ENCODE data around the gene LTC4S. TPM values are rescaled to one million over a fixed set of nuclear protein-coding genes. Genes with fewer than 3 reads are reported as not detected.

LTC4S gene
- total RNA-seq, 1 donor from 2014 or later = 1.7 TPM

GRCh38 chr5:179805070-179805528, 11.3 kb downstream of the LTC4S start:
- intact Hi-C loops (cut with micrococcal nuclease) = loop anchor here (5.0 kb wide), 1 partner anchor 248 kb away; no protein-coding TSS in a partner anchor

GRCh38 chr5:179805529-179806249, 11.9 kb downstream of the LTC4S start:
- intact Hi-C loops (cut with micrococcal nuclease) = loop anchor here (1.0 to 5.0 kb wide), 4 partner anchors 15 to 248 kb away; partner anchors contain the start of genes MAML1 and SQSTM1

- intact Hi-C loops (cut with micrococcal nuclease) = loop anchor here (1.0 to 5.0 kb wide), 6 partner anchors 10 to 249 kb away; partner anchors contain the start of genes MAML1, MRNIP and SQSTM1
These were observed 12.7 kb downstream of the LTC4S start, which contains the start of gene MGAT4B for GRCh38 chr5:179806250-179807048. MGAT4B (minus strand) TSS chr5:179806866; CDS start chr5:179806583, 283 bp downstream.

- intact Hi-C loops (cut with micrococcal nuclease) = loop anchor here (10.0 kb wide), 1 partner anchor 683 kb away; the partner anchor contains the start of gene CNOT6
These were observed 18.5 kb downstream of the LTC4S start for GRCh38 chr5:179812135-179812825.

- intact Hi-C loops (cut with micrococcal nuclease) = loop anchor here (10.0 kb wide), 1 partner anchor 682 kb away; the partner anchor contains the start of gene CNOT6
These were observed 19.3 kb downstream of the LTC4S start for GRCh38 chr5:179812997-179813607.

- intact Hi-C loops (cut with micrococcal nuclease) = loop anchor here (10.0 kb wide), 1 partner anchor 681 kb away; the partner anchor contains the start of gene CNOT6
These were observed 20.3 kb downstream of the LTC4S start for GRCh38 chr5:179814090-179814489.

- intact Hi-C loops (cut with micrococcal nuclease) = loop anchor here (10.0 kb wide), 1 partner anchor 679 kb away; the partner anchor contains the start of gene CNOT6
These were observed 21.9 kb downstream of the LTC4S start for GRCh38 chr5:179815491-179816249.

GRCh38 chr5:179816401-179816795, 22.6 kb downstream of the LTC4S start:
- intact Hi-C loops (cut with micrococcal nuclease) = loop anchor here (10.0 kb wide), 1 partner anchor 678 kb away; the partner anchor contains the start of gene CNOT6

- intact Hi-C loops (cut with micrococcal nuclease) = loop anchor here (10.0 kb wide), 1 partner anchor 678 kb away; the partner anchor contains the start of gene CNOT6
These were observed 23.1 kb downstream of the LTC4S start for GRCh38 chr5:179816796-179817469.

- intact Hi-C loops (cut with micrococcal nuclease) = loop anchor here (10.0 kb wide), 1 partner anchor 677 kb away; the partner anchor contains the start of gene CNOT6
These were observed 23.7 kb downstream of the LTC4S start for GRCh38 chr5:179817470-179817840.

GRCh38 chr5:179817890-179818745, 24.3 kb downstream of the LTC4S start:
- intact Hi-C loops (cut with micrococcal nuclease) = loop anchor here (10.0 kb wide), 1 partner anchor 677 kb away; the partner anchor contains the start of gene CNOT6

GRCh38 chr5:179818746-179819295, 25.0 kb downstream of the LTC4S start:
- intact Hi-C loops (cut with micrococcal nuclease) = loop anchor here (1.0 to 10.0 kb wide), 2 partner anchors 196 to 676 kb away; partner anchors contain the start of genes CNOT6 and HNRNPH1

GRCh38 chr5:179819296-179820126, 25.7 kb downstream of the LTC4S start:
- intact Hi-C loops (cut with micrococcal nuclease) = loop anchor here (1.0 to 10.0 kb wide), 6 partner anchors 13 to 1615 kb away; partner anchors contain the start of genes CNOT6, HNRNPAB, HNRNPH1 and MGAT1

- intact Hi-C loops (cut with micrococcal nuclease) = loop anchor here (2.0 to 10.0 kb wide), 4 partner anchors 13 to 1615 kb away; partner anchors contain the start of genes HNRNPAB, MGAT1 and MGAT4B
These were observed 26.3 kb downstream of the LTC4S start for GRCh38 chr5:179820127-179820482.

GRCh38 chr5:179820483-179821297, 26.9 kb downstream of the LTC4S start, which contains the start of gene SQSTM1:
SQSTM1 (plus strand) TSS chr5:179820905; CDS start chr5:179820937, 32 bp downstream.
- intact Hi-C loops (cut with micrococcal nuclease) = loop anchor here (1.0 to 10.0 kb wide), 10 partner anchors 9 to 1616 kb away; partner anchors contain the start of genes CANX, HNRNPAB, MAML1 and MGAT1

Measured in T-helper 1 cell treated with Interleukin-12 subunit alpha and Interleukin-12 subunit beta and Interleukin-4 antibody, amounts not matched to agents 30 ng/mL and 1 ng/mL, for 36 hours (primary cell).